ENCODE results near the gene AP3S2. TPM values are rescaled to one million over a fixed set of nuclear protein-coding genes. Genes with fewer than 3 reads are reported as not detected.

Gene AP3S2
- total and polyA plus RNA-seq, 2 of the 8 experiments (the other 6 are each of a cell fraction or from before 2014, with no cell fraction given) = 19.2 to 45.4 TPM

DNA sequence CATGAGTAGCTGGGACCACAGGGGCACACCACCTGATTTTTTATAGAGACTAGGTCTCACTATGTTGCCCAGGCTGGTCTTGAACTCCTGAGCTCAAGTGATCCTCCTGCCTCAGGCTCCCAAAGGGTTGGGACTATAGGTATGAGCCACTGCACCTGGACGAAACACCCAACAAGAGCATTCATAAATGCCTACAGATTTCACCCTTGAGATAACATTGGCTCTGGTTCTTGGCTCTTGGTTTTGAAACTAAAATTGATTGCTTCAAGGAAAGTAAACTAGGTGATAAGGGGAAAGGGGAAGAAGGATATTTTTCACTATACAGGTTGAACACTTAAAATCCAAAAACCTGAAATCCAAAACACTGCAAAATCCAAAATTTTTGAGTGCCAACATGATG, 10.3 kb downstream of the AP3S2 start (continued):
- TF ChIP-seq, protein P1, sequence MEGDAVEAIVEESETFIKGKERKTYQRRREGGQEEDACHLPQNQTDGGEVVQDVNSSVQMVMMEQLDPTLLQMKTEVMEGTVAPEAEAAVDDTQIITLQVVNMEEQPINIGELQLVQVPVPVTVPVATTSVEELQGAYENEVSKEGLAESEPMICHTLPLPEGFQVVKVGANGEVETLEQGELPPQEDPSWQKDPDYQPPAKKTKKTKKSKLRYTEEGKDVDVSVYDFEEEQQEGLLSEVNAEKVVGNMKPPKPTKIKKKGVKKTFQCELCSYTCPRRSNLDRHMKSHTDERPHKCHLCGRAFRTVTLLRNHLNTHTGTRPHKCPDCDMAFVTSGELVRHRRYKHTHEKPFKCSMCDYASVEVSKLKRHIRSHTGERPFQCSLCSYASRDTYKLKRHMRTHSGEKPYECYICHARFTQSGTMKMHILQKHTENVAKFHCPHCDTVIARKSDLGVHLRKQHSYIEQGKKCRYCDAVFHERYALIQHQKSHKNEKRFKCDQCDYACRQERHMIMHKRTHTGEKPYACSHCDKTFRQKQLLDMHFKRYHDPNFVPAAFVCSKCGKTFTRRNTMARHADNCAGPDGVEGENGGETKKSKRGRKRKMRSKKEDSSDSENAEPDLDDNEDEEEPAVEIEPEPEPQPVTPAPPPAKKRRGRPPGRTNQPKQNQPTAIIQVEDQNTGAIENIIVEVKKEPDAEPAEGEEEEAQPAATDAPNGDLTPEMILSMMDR (IDR thresholded peaks at IDR 0.05; ENCODE audit: control extremely low read depth in 1 of 3, insufficient read depth in 1 of 3, low read depth in 1 of 3, low read length in 3 of 3) = no peak
- TF ChIP-seq SIX5 (IDR thresholded peaks at IDR 0.05; ENCODE audit: low read depth, low read length) (no peak), TBP (IDR thresholded peaks at IDR 0.05; ENCODE audit: low read depth, low read length) (no peak), CTBP2 (IDR thresholded peaks at IDR 0.05; ENCODE audit: borderline replicate concordance, insufficient read depth, insufficient read length, low read length) (no peak), CEBPB (IDR thresholded peaks at IDR 0.05; ENCODE audit: low read depth, low read length) (no peak), EP300 (IDR thresholded peaks at IDR 0.05; ENCODE audit: borderline replicate concordance in 1 of 2, low read depth in 2 of 2, low read length in 2 of 2) (no peak), SP4 (IDR thresholded peaks at IDR 0.05; ENCODE audit: low read length) (no peak), CHD2 (IDR thresholded peaks at IDR 0.05; ENCODE audit: low read length) (no peak), RFX5 (IDR thresholded peaks at IDR 0.05; ENCODE audit: borderline replicate concordance, low read depth, low read length) (no peak)
